SK-N-SH treated with all-trans-retinoic acid at 6 μM for 48 hours (cell line): Measurements from ENCODE around the gene CACNA1G.

ENCODE experiments used
- ATAC-seq: fragments of 200-7000 bp; cut with Tn5 transposase; 3 replicates; pipeline ENCODE4 v1.9.1; 2020; ENCODE audit warnings: mild to moderate bottlenecking, moderate library complexity
- ARNTL ChIP-seq: fragments of 450-650 bp; formaldehyde crosslinking; IDR thresholded peaks from 2 replicates; pipeline ENCODE4 v1.5.0; 2020; ENCODE audit warnings: low read depth, mild to moderate bottlenecking, moderate library complexity, borderline replicate concordance
- CREB5 ChIP-seq: fragments of 250-450 bp; sonication (Bioruptor Pico); IDR thresholded peaks from 2 replicates; pipeline ENCODE4 v1.5.1; 2020; ENCODE audit warnings: low read depth, mild to moderate bottlenecking, moderate library complexity
- CSDC2 ChIP-seq: fragments of 250-450 bp; sonication (Bioruptor Pico); IDR thresholded peaks from 2 replicates; pipeline ENCODE4 v1.5.0; 2020; ENCODE audit warnings: mild to moderate bottlenecking, moderate library complexity
- CSRNP3 ChIP-seq: fragments of 250-450 bp; sonication (Bioruptor Pico); IDR thresholded peaks from 2 replicates; pipeline ENCODE4 v1.5.1; 2021; ENCODE audit warnings: mild to moderate bottlenecking, moderate library complexity
- ESRRG ChIP-seq: fragments of 250-450 bp; sonication (Bioruptor Pico); IDR thresholded peaks from 2 replicates; pipeline ENCODE4 v1.6.1; 2021; ENCODE audit warnings: mild to moderate bottlenecking
- GLIS3 ChIP-seq: fragments of 250-450 bp; sonication (Bioruptor Pico); IDR thresholded peaks from 2 replicates; pipeline ENCODE4 v1.5.0; 2020; ENCODE audit warnings: mild to moderate bottlenecking, moderate library complexity
- OSR1 ChIP-seq: fragments of 250-450 bp; sonication (Bioruptor Pico); IDR thresholded peaks from 2 replicates; pipeline ENCODE4 v1.8.0; 2022; ENCODE audit warnings: moderate library complexity, mild to moderate bottlenecking, inconsistent platforms
- PATZ1 ChIP-seq: fragments of 250-450 bp; sonication (Bioruptor Pico); IDR thresholded peaks from 2 replicates; pipeline ENCODE4 v1.8.0; 2020; ENCODE audit warnings: mild to moderate bottlenecking, moderate library complexity, borderline replicate concordance
- POU6F1 ChIP-seq: fragments of 250-450 bp; sonication (Bioruptor Pico); IDR thresholded peaks from 2 replicates; pipeline ENCODE4 v1.8.0; 2021; ENCODE audit warnings: low read depth, mild to moderate bottlenecking, moderate library complexity, borderline replicate concordance
- PPARA ChIP-seq: fragments of 250-450 bp; sonication (Bioruptor Pico); IDR thresholded peaks from 2 replicates; pipeline ENCODE4 v1.5.0; 2020; ENCODE audit warnings: mild to moderate bottlenecking, borderline replicate concordance
- RARB ChIP-seq: fragments of 250-450 bp; sonication (Bioruptor Pico); IDR thresholded peaks from 2 replicates; pipeline ENCODE4 v1.8.0; 2021; ENCODE audit warnings: mild to moderate bottlenecking, moderate library complexity
- TOX ChIP-seq: fragments of 250-450 bp; sonication (Bioruptor Pico); IDR thresholded peaks from 2 replicates; pipeline ENCODE4 v1.8.0; 2021; ENCODE audit warnings: mild to moderate bottlenecking, moderate library complexity, borderline replicate concordance
- TSHZ2 ChIP-seq: fragments of 250-450 bp; sonication (Bioruptor Pico); IDR thresholded peaks from 2 replicates; pipeline ENCODE4 v1.5.0; 2020; ENCODE audit warnings: mild to moderate bottlenecking, moderate library complexity
- ZC3H10 ChIP-seq: fragments of 250-450 bp; sonication (Bioruptor Pico); IDR thresholded peaks from 2 replicates; pipeline ENCODE4 v1.5.1; 2021; ENCODE audit warnings: mild to moderate bottlenecking, moderate library complexity
- ZFP3 ChIP-seq: fragments of 250-450 bp; sonication (Bioruptor Pico); IDR thresholded peaks from 2 replicates; pipeline ENCODE4 v1.5.0; 2020; ENCODE audit warnings: mild to moderate bottlenecking, moderate library complexity
- ZFP30 ChIP-seq: fragments of 450-650 bp; formaldehyde crosslinking; IDR thresholded peaks from 2 replicates; pipeline ENCODE4 v1.5.0; 2022; ENCODE audit warnings: mild to moderate bottlenecking, moderate library complexity
- ZNF565 ChIP-seq: fragments of 450-650 bp; formaldehyde crosslinking; conservative IDR thresholded peaks from 2 replicates; pipeline ENCODE4 v1.5.0; 2020; ENCODE audit warnings: low read depth, mild to moderate bottlenecking, moderate library complexity
- ZNF70 ChIP-seq: fragments of 450-650 bp; formaldehyde crosslinking; IDR thresholded peaks from 2 replicates; pipeline ENCODE4 v1.5.0; 2020; ENCODE audit warnings: mild to moderate bottlenecking, moderate library complexity
- ZNF8 ChIP-seq: fragments of 450-650 bp; formaldehyde crosslinking; IDR thresholded peaks from 2 replicates; pipeline ENCODE4 v1.5.0; 2020; ENCODE audit warnings: mild to moderate bottlenecking, moderate library complexity

CACNA1G gene

GRCh38 chr17:50565402-50566350, 5.2 kb downstream of the CACNA1G start (continued):
- TF ChIP-seq PATZ1 (CRISPR knock-in tag) (no peak), ZFP3 (CRISPR knock-in tag) (no peak), GLIS3 (CRISPR knock-in tag) (no peak), POU6F1 (CRISPR knock-in tag) (no peak), TOX (CRISPR knock-in tag) (no peak)

GRCh38 chr17:50566886-50567285, 6.4 kb downstream of the CACNA1G start:
- TF ChIP-seq ESRRG, result no peak
- TF ChIP-seq ZFP3 (CRISPR knock-in tag), result no peak
- no peak for TF ChIP-seq PPARA (CRISPR knock-in tag)
- TF ChIP-seq ZC3H10 (CRISPR knock-in tag), result no peak
- no peak for TF ChIP-seq TOX (CRISPR knock-in tag)
- TF ChIP-seq ZNF8 (CRISPR knock-in tag), result no peak
- TF ChIP-seq ZFP30 (CRISPR knock-in tag), result no peak
- TF ChIP-seq ARNTL, result no peak
- no peak for TF ChIP-seq RARB
- TF ChIP-seq CSDC2 (CRISPR knock-in tag), result no peak
- TF ChIP-seq PATZ1 (CRISPR knock-in tag), result no peak
- TF ChIP-seq CSRNP3, result no peak
- no peak for TF ChIP-seq ZNF70 (CRISPR knock-in tag)
- no peak for TF ChIP-seq CREB5 (CRISPR knock-in tag)
- TF ChIP-seq TSHZ2 (CRISPR knock-in tag), result no peak
- no peak for TF ChIP-seq ZNF565 (CRISPR knock-in tag)
- no peak for TF ChIP-seq OSR1 (CRISPR knock-in tag)
- ATAC-seq, result no peak
